Measurements from ENCODE around the gene CNTNAP5.

- TF ChIP-seq CTCF (conservative IDR thresholded peaks at IDR 0.05; ENCODE audit: low read depth, low read length): 0 out of 2 replicates have a peak, but pooled peaks have one; percentile 7
- no peak for TF ChIP-seq CEBPB (IDR thresholded peaks at IDR 0.05; ENCODE audit: low read depth, low read length)
- no peak for TF ChIP-seq POLR2A (IDR thresholded peaks at IDR 0.05; ENCODE audit: low read depth, low read length)
- TF ChIP-seq USF2 (IDR thresholded peaks at IDR 0.05; ENCODE audit: low read depth, low read length): no peak
- TF ChIP-seq ELK1 (IDR thresholded peaks at IDR 0.05; ENCODE audit: borderline replicate concordance, low read depth, low read length): no peak
- TF ChIP-seq SMC3 (IDR thresholded peaks at IDR 0.05; ENCODE audit: low read depth, low read length): no peak
- no peak for TF ChIP-seq CHD1 (IDR thresholded peaks at IDR 0.05; ENCODE audit: low read depth, low read length)
- TF ChIP-seq RFX5 (IDR thresholded peaks at IDR 0.05; ENCODE audit: low read depth, low read length): no peak
- no peak for TF ChIP-seq RCOR1 (IDR thresholded peaks at IDR 0.05; ENCODE audit: insufficient replicate concordance, low read length)
- TF ChIP-seq RAD21 (IDR thresholded peaks at IDR 0.05; ENCODE audit: low read length): no peak
- TF ChIP-seq MAZ (IDR thresholded peaks at IDR 0.05; ENCODE audit: borderline replicate concordance, low read depth, low read length): no peak
- no peak for TF ChIP-seq BHLHE40 (IDR thresholded peaks at IDR 0.05; ENCODE audit: low read depth, low read length)
Observed at GRCh38 chr2:124325667-124326440, 300.8 kb downstream of the CNTNAP5 start.

All from IMR-90 (cell line).